ENCODE measurements around the gene PSAPL1. TPM values are rescaled to one million over a fixed set of nuclear protein-coding genes. Genes with fewer than 3 reads are reported as not detected.

PSAPL1 gene
- total RNA-seq, 1 experiment from 2014 or later, result 0.15 TPM

DNA sequence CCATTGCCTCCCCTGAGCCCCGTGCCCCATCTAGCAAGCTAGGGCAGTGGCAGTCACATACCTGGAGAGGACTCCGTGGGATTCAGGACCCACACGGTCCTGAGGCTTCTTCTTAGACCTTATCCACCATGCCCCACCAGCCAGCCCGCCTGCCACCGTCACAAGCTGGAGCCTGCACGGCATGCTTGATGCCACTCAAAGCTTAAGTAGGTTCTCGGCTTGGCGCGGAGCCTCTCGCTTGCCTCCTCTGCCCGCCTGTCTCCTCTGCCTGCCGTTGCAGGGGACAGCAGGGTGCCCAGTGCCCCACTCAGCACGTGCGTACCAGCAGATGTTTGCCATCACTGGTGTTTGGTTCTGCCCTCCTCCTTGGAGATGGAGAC, 14.1 kb downstream of the PSAPL1 start:
- Histone ChIP-seq H4K20me1 (ENCODE audit: insufficient read depth) (no peaks in the 10 kb centered on the region), H3F3A (ENCODE audit: insufficient read depth, low read depth) (no peaks in the 10 kb centered on the region), H3K9me2 (ENCODE audit: insufficient read depth) (no peaks in the 10 kb centered on the region), H3K36me3 (ENCODE audit: low read depth) (no peaks in the 10 kb centered on the region), H3K27ac (no peak overlapping the region), H2AFZ (no peak overlapping the region), H3K4me2 (no peak overlapping the region), H3K4me3 (no peak overlapping the region), H3K9me3 (ENCODE audit: insufficient read depth, low read depth) (no peaks in the 10 kb centered on the region), H3K79me2 (ENCODE audit: low read depth) (no peaks in the 10 kb centered on the region), H3K27me3 (ENCODE audit: insufficient read depth, low read depth) (no peaks in the 10 kb centered on the region), H3K4me1 (replicated peaks; ENCODE audit: insufficient read depth) (no peaks in the 10 kb centered on the region)
- BruUV-seq (replicated peaks), result no TSS peak
- no peak for DNase-seq
- TF ChIP-seq, protein P1, sequence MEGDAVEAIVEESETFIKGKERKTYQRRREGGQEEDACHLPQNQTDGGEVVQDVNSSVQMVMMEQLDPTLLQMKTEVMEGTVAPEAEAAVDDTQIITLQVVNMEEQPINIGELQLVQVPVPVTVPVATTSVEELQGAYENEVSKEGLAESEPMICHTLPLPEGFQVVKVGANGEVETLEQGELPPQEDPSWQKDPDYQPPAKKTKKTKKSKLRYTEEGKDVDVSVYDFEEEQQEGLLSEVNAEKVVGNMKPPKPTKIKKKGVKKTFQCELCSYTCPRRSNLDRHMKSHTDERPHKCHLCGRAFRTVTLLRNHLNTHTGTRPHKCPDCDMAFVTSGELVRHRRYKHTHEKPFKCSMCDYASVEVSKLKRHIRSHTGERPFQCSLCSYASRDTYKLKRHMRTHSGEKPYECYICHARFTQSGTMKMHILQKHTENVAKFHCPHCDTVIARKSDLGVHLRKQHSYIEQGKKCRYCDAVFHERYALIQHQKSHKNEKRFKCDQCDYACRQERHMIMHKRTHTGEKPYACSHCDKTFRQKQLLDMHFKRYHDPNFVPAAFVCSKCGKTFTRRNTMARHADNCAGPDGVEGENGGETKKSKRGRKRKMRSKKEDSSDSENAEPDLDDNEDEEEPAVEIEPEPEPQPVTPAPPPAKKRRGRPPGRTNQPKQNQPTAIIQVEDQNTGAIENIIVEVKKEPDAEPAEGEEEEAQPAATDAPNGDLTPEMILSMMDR (conservative IDR thresholded peaks at IDR 0.05), result no peak
- no peak for TF ChIP-seq EZH2 (IDR thresholded peaks at IDR 0.05; ENCODE audit: low read depth)
- intact Hi-C loops (cut with micrococcal nuclease; ENCODE audit: unreplicated experiment), result no loop called here
- POLR2A ChIA-PET (ENCODE audit: unreplicated experiment), result no interaction called here
- CTCF ChIA-PET, result no interaction called here

DNA sequence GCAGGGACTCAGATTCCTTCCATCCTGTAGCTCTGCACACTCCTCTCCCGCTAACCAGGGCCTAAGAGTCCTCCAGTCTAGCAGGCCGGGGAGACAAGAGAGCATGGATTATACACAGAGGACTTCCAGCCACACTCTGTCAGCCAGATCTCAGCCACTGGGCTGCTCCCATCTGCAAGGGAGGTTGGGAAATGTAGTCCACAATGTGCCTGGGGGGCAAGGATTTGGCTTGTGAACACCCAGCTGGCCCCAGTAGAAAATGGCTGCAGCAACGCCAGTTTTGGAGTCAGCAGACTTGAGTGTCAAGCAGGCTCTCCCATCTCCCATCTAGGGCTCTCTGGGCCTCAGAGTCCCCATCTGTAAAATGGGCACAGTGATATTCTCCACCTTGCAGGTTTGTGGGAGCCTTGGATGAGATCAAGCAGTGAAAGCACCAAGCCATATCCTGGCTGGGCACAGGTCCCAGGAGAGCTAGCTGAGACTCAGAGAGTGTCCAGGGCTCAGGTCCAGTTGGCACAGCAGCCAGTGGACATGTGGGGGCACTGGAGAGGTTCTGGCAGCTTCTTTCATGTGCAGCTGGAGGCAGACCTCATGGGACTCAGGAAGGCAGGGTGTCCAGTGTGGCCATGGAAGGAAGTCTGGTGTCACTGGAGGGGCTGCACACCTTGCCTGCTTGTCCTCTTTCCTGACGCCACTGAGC, 14.6 kb downstream of the PSAPL1 start:
- Histone ChIP-seq H3K4me1 (replicated peaks; ENCODE audit: insufficient read depth) (no peaks in the 10 kb centered on the region), H3K79me2 (ENCODE audit: low read depth) (no peaks in the 10 kb centered on the region), H3K27me3 (ENCODE audit: insufficient read depth, low read depth) (no peaks in the 10 kb centered on the region), H3K9me3 (ENCODE audit: insufficient read depth, low read depth) (no peaks in the 10 kb centered on the region), H3K36me3 (ENCODE audit: low read depth) (no peaks in the 10 kb centered on the region), H3K27ac (no peak overlapping the region), H4K20me1 (ENCODE audit: insufficient read depth) (no peaks in the 10 kb centered on the region), H2AFZ (no peak overlapping the region), H3K9me2 (ENCODE audit: insufficient read depth) (no peaks in the 10 kb centered on the region), H3K4me3 (no peak overlapping the region), H3F3A (ENCODE audit: insufficient read depth, low read depth) (no peaks in the 10 kb centered on the region), H3K4me2 (no peak overlapping the region)
- POLR2A ChIA-PET (ENCODE audit: unreplicated experiment), result no interaction called here
- intact Hi-C loops (cut with micrococcal nuclease; ENCODE audit: unreplicated experiment), result no loop called here
- TF ChIP-seq, protein P1 (conservative IDR thresholded peaks at IDR 0.05), result no peak
- no peak for TF ChIP-seq EZH2 (IDR thresholded peaks at IDR 0.05; ENCODE audit: low read depth)
- no peak for DNase-seq
- no TSS peak for BruUV-seq (replicated peaks)
- CTCF ChIA-PET, result no interaction called here

DNA sequence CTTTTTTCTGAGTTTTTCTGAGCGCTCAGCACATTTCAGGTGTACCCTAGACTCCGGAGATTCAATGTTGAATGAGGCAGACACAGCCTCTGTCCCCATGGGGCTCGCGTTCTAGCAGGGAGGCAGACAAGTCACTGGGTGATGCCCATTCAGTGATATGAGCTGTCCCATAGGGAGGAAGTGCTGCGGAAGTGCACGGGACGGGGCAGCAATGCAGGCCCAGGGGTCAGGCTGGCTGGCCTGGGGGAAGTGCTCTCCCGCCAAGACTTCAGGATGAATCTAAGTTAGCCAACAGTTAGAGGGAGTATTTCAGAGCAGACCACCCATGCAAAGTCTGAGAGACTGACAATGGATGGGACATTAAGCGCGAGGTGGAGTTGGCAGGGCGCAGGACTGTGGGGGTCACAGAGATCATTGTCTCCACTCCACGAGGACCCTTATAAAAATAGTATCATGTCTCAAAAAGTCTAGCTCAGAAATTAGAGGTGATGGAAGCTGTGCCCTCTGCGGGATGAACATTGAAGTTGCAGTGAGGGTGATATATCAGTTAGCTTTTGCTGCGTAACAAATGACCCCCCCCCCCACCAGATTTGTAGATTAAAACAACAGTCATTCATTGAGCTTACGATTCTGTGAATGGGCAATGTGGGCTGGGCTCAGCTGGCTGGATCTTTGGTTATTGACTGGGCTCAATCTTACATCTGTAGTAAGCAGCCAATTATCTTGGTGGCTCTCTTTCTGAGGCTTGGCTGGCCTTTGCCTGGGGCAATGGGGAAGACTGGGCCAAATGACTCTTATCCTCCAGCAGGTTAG, 16.4 kb downstream of the PSAPL1 start:
- no peaks in the 10 kb centered on the region for H3K9me2 ChIP-seq (ENCODE audit: insufficient read depth)
- intact Hi-C loops (cut with micrococcal nuclease; ENCODE audit: unreplicated experiment), result no loop called here
- no peak for TF ChIP-seq EZH2 (IDR thresholded peaks at IDR 0.05; ENCODE audit: low read depth)
- TF ChIP-seq, protein P1 (conservative IDR thresholded peaks at IDR 0.05), result no peak
- H4K20me1 ChIP-seq (ENCODE audit: insufficient read depth), result no peaks in the 10 kb centered on the region
- no peak overlapping the region for H3K27ac ChIP-seq
- no peak overlapping the region for H2AFZ ChIP-seq
- CTCF ChIA-PET, result no interaction called here
- H3K4me2 ChIP-seq, result no peak overlapping the region
- POLR2A ChIA-PET (ENCODE audit: unreplicated experiment), result no interaction called here
- H3F3A ChIP-seq (ENCODE audit: insufficient read depth, low read depth), result no peaks in the 10 kb centered on the region
- no peaks in the 10 kb centered on the region for H3K79me2 ChIP-seq (ENCODE audit: low read depth)
- no peak overlapping the region for H3K4me3 ChIP-seq
- H3K9me3 ChIP-seq (ENCODE audit: insufficient read depth, low read depth), result no peaks in the 10 kb centered on the region
- H3K27me3 ChIP-seq (ENCODE audit: insufficient read depth, low read depth), result no peaks in the 10 kb centered on the region
- no peaks in the 10 kb centered on the region for H3K36me3 ChIP-seq (ENCODE audit: low read depth)
- no TSS peak for BruUV-seq (replicated peaks)
- H3K4me1 ChIP-seq (replicated peaks; ENCODE audit: insufficient read depth), result no peaks in the 10 kb centered on the region
- DNase-seq, result no peak

Data from PC-9 (cell line).